Stomach (tissue), 4 donors: ENCODE measurements around the gene ARID1B.

Experiments used
- CTCF ChIP-seq, 7 experiments: fragments of 450-650 bp in 4 of 7; fragments of 200-600 bp in 3 of 7; sonication (generic) in 3 of 7; IDR thresholded peaks; one replicate each; pipeline ENCODE4 v1.5.1; 2016 to 2019; ENCODE audit warnings: antibody characterized with exemption in 7 of 7, control low read depth in 2 of 7, mild to moderate bottlenecking in 1 of 7
- POLR2A ChIP-seq, 4 donors: fragments of 450-650 bp; IDR thresholded peaks; one replicate each; pipeline ENCODE4 v1.6.1; 2016; ENCODE audit warnings: antibody characterized with exemption in 4 of 4, control low read depth in 2 of 4, mild to moderate bottlenecking in 1 of 4, moderate library complexity in 1 of 4

- TF ChIP-seq CTCF (IDR thresholded peaks at IDR 0.05) (no peak), POLR2A (IDR thresholded peaks at IDR 0.05) (no peak)
Observed at GRCh38 chr6:156789081-156789943, 12.1 kb downstream of the ARID1B start.
